ENCODE measurements around the gene CROCC2.

Gene CROCC2

GRCh38 chr2:241036397-241036963, 130.3 kb downstream of the CROCC2 start:
- TF ChIP-seq CTCF (conservative IDR thresholded peaks at IDR 0.05) = no peak
- H3K27ac ChIP-seq = no peak overlapping the region

GRCh38 chr2:241036964-241037421, 130.9 kb downstream of the CROCC2 start:
- TF ChIP-seq CTCF (conservative IDR thresholded peaks at IDR 0.05) = no peak

GRCh38 chr2:241037498-241037897, 131.4 kb downstream of the CROCC2 start:
- no peak overlapping the region; the same call in 1 of the 2 replicates for H3K27ac ChIP-seq
- no peak for TF ChIP-seq CTCF (conservative IDR thresholded peaks at IDR 0.05)

More at GRCh38 chr2:241036964-241037421, 130.9 kb downstream of the CROCC2 start:
- no peak overlapping the region; the same call in 1 of the 2 replicates for H3K27ac ChIP-seq

- no peak for TF ChIP-seq CTCF (conservative IDR thresholded peaks at IDR 0.05)
- H3K27ac ChIP-seq = no peak overlapping the region
Observed at GRCh38 chr2:241038374-241039180, 132.4 kb downstream of the CROCC2 start.

- no peak overlapping the region for H3K27ac ChIP-seq
- TF ChIP-seq CTCF (conservative IDR thresholded peaks at IDR 0.05) = no peak
Observed at GRCh38 chr2:241039416-241039815, 133.3 kb downstream of the CROCC2 start.

GRCh38 chr2:241040081-241040803, 134.1 kb downstream of the CROCC2 start:
- TF ChIP-seq CTCF (conservative IDR thresholded peaks at IDR 0.05) = no peak
- no peak overlapping the region for H3K27ac ChIP-seq

GRCh38 chr2:241041589-241042158, 135.5 kb downstream of the CROCC2 start:
- TF ChIP-seq CTCF (conservative IDR thresholded peaks at IDR 0.05) = no peak
- no peak overlapping the region for H3K27ac ChIP-seq
